ENCODE measurements around the gene ABHD2.

Gene ABHD2

GRCh38 chr15:89195836-89196235, 107.6 kb downstream of the ABHD2 start:
- DNase-seq (ENCODE audit: low read depth in 2 of 2): no peak

- DNase-seq (ENCODE audit: low read depth in 2 of 2): no peak
These were observed 108.0 kb downstream of the ABHD2 start for GRCh38 chr15:89196241-89196640.

DNA sequence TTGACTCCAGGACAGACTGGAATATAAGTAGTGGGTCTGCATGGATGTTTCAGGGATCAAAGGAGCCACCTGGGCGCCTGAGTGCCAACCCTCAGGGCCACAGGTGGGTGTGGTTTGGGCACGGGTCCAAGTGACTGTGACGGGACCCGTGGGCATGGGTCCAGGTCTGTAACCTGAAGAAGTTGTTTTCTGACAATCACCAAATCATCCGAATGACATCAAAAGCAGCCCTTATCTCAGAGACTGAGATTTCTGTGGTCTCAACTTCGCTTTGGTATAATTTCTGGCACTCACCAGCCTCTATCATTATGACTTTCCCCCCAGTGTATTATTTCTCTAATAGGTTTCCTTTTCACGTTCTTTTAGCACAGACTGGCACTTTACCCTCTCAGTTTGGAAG, 108.7 kb downstream of the ABHD2 start:
- peak; percentile 46 to 66 for DNase-seq (ENCODE audit: low read depth in 2 of 2)

- DNase-seq (ENCODE audit: low read depth in 2 of 2): peak in 1 of 2 donors; percentile 28
These were observed 109.3 kb downstream of the ABHD2 start for GRCh38 chr15:89197503-89197971.

DNA sequence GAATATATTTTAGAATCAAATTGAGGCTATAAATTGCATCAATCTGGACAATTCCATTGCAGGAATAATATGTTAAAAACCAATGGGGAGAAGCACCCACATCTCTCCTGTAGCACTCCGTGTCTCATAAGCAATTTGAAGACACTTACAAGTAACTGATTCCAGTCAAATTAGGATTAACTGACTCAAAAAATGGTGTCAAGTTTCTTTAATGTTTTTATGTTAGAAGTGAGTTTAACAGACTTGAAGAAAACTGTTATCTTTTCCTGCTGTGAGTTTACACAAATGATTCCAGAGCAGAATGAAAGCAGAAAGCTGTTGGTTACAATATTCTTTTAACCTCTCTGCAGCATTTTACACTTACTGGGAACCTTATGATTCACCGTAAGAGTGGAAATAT, 109.9 kb downstream of the ABHD2 start:
- no peak for DNase-seq (ENCODE audit: low read depth in 2 of 2)

- no peak for DNase-seq (ENCODE audit: low read depth in 2 of 2)
These were observed 110.7 kb downstream of the ABHD2 start for GRCh38 chr15:89198934-89199333.

- DNase-seq (ENCODE audit: low read depth in 2 of 2): no peak
These were observed 111.5 kb downstream of the ABHD2 start for GRCh38 chr15:89199746-89200145.

DNA sequence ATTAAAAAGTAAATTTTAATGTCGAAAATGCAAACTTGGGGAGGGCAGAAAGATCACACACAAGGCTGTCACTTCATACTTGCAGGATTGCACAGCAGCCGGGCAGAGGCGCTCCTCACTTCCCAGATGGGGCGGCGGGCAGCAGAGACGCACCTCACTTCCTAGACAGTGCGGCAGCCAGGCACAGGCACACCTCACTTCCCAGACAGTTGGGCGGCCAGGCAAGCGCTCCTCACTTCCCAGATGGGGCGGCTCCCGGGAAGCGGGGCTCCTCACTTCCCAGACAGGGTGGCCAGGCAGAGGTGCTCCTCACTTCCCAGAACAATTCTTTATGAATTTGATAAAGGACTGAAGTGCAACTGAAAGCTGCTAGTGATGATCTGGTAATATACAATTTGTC, 111.9 kb downstream of the ABHD2 start:
- DNase-seq (ENCODE audit: low read depth in 2 of 2): no peak

- no peak for DNase-seq (ENCODE audit: low read depth in 2 of 2)
These were observed 113.3 kb downstream of the ABHD2 start for GRCh38 chr15:89201465-89202005.

DNA sequence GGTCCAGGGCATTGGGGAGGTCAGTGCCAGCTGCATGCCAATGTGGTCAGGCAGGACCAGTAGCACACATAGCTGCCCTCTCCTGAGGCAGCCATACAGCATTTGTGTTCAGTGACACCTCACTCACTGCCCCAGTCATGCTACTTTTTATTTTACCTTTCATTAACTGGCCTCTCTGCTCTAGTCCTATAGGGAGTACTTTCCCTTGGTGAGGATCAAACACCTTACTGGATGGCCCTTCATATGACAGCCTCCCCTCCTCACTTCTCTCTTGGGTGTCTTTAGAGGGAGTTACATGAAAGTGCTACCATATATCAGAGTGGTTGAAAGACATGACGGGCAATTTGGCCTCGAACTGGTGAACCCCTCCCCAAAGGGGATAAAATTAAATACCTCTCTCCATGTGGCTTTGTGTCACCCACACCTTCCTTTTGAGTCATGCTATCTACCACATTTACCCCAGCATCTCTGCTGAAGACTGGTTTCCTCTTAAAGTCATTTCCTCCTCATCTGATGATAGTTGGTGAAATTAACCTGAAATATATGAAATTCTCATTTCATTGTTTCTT, 115.5 kb downstream of the ABHD2 start:
- peak in 1 of 2 donors; percentile 20 for DNase-seq (ENCODE audit: low read depth in 2 of 2)

- no peak for DNase-seq (ENCODE audit: low read depth in 2 of 2)
These were observed 117.8 kb downstream of the ABHD2 start for GRCh38 chr15:89205991-89206585.

GRCh38 chr15:89206908-89207331, 118.7 kb downstream of the ABHD2 start:
- peak; percentile 64 to 76 for DNase-seq (ENCODE audit: low read depth in 2 of 2)

DNA sequence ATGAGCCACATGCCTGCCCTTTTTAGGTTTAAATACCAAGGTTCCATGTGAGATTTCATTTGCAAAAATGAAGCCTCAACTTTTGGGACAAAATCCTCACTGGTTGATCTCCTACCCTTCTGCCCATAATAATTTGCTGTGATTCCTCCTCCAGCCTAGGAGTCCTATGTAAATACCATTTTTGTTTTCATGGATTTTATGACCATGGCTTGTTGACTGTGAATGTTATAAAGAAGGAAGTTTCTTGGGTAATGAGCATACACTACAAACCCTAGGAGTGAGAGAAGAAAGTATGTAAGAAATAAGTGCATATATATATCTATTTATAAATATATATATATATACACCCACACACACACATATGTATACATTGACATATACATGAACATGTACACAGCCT, 120.0 kb downstream of the ABHD2 start:
- no peak for DNase-seq (ENCODE audit: low read depth in 2 of 2)

GRCh38 chr15:89209057-89209456, 120.8 kb downstream of the ABHD2 start:
- no peak for DNase-seq (ENCODE audit: low read depth in 2 of 2)

- DNase-seq (ENCODE audit: low read depth in 2 of 2): no peak
These were observed 123.5 kb downstream of the ABHD2 start for GRCh38 chr15:89211678-89212170.

- no peak for DNase-seq (ENCODE audit: low read depth in 2 of 2)
These were observed 127.4 kb downstream of the ABHD2 start for GRCh38 chr15:89215627-89216026.

GRCh38 chr15:89217031-89217430, 128.8 kb downstream of the ABHD2 start:
- no peak for DNase-seq (ENCODE audit: low read depth in 2 of 2)

DNA sequence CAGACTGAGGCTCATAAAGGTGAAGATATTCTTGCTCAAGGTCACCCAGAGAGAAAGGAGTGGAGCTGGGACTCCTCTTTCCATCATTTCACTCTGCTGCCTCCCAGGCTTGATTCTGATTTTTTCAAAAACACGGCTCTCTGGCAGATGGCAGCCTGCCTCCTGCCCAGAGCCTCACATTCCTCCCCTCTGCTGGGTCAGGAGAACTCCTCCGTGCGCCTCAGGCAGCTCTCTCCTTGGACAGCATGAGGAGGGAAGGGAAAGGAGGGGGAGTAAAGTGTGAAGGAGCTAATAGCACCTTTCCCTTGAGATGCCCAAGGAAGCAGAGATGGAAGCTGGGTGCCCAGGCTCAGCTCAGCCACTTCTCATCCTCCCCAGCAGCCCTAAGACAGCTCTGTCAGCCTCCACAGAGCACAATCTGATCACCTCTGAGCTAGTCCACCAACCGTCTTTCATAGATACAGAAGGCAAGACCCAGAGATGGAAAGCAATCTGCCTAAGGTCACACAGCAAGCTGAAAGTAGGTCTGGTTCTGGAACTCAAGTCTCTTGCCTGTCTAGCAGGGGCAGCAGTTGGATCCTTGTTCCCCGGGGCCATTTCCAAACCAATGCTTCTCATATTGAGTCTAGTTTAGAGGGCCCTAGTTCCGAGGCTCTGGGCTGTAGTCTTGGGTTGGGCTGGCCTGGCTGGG, 129.6 kb downstream of the ABHD2 start:
- DNase-seq (ENCODE audit: low read depth in 2 of 2): no peak

DNA sequence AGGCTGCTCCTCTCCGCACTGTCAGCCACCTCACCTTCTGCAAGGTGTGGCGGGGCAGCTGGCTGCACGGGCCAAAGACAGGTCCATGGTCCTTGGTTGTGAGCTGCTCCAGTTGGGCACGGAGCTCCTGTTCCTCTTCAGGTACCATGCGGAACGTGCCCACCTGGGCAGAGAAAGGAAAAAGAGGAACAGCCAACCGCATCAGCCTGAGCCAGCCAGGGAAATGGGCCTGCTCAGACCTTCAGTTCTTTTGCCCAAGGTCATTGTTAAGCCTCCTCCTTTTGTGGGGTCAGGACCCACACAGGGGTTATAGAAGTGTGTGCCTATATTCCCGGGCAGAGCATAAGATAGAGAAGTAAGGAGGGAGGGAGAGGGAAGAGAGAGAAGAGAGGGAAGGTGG, 130.3 kb downstream of the ABHD2 start:
- no peak for DNase-seq (ENCODE audit: low read depth in 2 of 2)

GRCh38 chr15:89221543-89221942, 133.3 kb downstream of the ABHD2 start, which contains the start of gene RLBP1:
RLBP1 (minus strand) TSS chr15:89221579; CDS start chr15:89218975, 2,604 bp downstream.
- no peak for DNase-seq (ENCODE audit: low read depth in 2 of 2)

DNA sequence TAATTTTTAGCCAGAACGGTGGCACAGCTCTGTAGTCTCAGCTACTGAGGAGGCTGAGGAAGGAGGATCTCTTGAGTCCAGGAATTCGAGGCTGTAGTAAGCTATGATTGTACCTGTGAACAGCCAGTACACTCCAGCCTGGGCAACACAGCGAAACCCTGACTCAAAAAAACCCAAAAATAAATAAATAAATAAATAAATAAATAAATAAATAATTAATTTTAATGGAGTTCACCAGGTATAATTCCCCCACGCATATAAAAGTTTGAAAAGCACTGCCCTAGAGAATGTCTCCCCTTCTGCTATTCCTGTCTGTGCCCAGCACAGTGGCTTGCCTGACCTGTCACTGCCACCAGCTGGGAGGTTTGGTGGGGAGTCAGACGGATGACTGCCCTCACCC, 137.3 kb downstream of the ABHD2 start:
- DNase-seq (ENCODE audit: low read depth in 2 of 2): no peak

- no peak for DNase-seq (ENCODE audit: low read depth in 2 of 2)
These were observed 138.3 kb downstream of the ABHD2 start for GRCh38 chr15:89226359-89227221.
